Prostate gland (tissue), 2 donors: Measurements from ENCODE around the gene CCDC30.

Experiments used
- POLR2A ChIP-seq: fragments of 450-650 bp; IDR thresholded peaks from one replicate; pipeline ENCODE4 v1.6.1; 2016; ENCODE audit warnings: antibody characterized with exemption, mild to moderate bottlenecking
- POLR2AphosphoS5 ChIP-seq: sonication (generic); formaldehyde crosslinking; IDR thresholded peaks from one replicate; pipeline ENCODE4 v1.6.1; 2017; ENCODE audit warnings: antibody characterized with exemption
- TF ChIP-seq, protein P1 (sequence below), 4 experiments: fragments of 200-600 bp in 2 of 4; fragments of 450-650 bp in 2 of 4; sonication (generic) in 2 of 4; IDR thresholded peaks; 1 replicate in 3 of 4; 2 replicates in 1 of 4; pipeline ENCODE4 v1.5.1; 2016 to 2019; ENCODE audit warnings: antibody characterized with exemption in 4 of 4, mild to moderate bottlenecking in 2 of 4, moderate library complexity in 2 of 4

DNA sequence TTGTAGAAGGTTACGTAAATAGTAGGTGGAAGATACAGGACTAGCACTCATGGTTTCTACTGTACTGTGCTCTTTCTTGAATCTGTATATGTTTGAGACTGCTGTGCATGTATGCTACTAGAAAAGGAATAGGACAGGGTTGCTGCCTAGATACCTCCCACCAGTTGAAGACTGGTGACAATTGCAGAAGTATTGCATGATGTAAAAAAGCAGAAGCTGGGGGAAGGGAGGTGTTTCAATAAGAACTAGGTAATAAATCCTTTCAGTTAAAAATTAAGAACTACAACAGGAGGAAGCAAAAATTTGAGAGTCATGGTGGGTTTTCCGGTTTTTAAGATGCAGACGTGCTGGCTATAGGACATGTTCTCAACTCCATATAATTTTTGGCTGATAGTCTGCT is 88.1 kb downstream of the CCDC30 start:
- TF ChIP-seq, protein P1, sequence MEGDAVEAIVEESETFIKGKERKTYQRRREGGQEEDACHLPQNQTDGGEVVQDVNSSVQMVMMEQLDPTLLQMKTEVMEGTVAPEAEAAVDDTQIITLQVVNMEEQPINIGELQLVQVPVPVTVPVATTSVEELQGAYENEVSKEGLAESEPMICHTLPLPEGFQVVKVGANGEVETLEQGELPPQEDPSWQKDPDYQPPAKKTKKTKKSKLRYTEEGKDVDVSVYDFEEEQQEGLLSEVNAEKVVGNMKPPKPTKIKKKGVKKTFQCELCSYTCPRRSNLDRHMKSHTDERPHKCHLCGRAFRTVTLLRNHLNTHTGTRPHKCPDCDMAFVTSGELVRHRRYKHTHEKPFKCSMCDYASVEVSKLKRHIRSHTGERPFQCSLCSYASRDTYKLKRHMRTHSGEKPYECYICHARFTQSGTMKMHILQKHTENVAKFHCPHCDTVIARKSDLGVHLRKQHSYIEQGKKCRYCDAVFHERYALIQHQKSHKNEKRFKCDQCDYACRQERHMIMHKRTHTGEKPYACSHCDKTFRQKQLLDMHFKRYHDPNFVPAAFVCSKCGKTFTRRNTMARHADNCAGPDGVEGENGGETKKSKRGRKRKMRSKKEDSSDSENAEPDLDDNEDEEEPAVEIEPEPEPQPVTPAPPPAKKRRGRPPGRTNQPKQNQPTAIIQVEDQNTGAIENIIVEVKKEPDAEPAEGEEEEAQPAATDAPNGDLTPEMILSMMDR (IDR thresholded peaks at IDR 0.05) = no peak
- no peak for TF ChIP-seq POLR2AphosphoS5
- TF ChIP-seq POLR2A = no peak
